Esophagus muscularis mucosa (tissue), 4 donors: ENCODE results near the gene SERPINB10. TPM values are rescaled to one million over a fixed set of nuclear protein-coding genes. Genes with fewer than 3 reads are reported as not detected.

Experiments used
- DNase-seq: peaks from one replicate; pipeline ENCODE4 v3.0.0-alpha.2; 2017; ENCODE audit errors: extremely low spot score
- H3K27ac ChIP-seq, 4 donors: fragments of 200-600 bp; sonication (generic); replicated peaks in 1 of 4; 1 replicate in 3 of 4; 2 replicates in 1 of 4; pipeline ENCODE4 v1.5.1; 2016 to 2019; ENCODE audit warnings: mild to moderate bottlenecking in 1 of 4
- H3K27me3 ChIP-seq, 4 donors: fragments of 200-600 bp; sonication (generic); one replicate each; pipeline versions ENCODE4 v1.5.1 to v1.6.0; 2016 to 2019
- H3K36me3 ChIP-seq, 4 donors: fragments of 200-600 bp; sonication (generic); one replicate each; pipeline ENCODE4 v1.5.1; 2016 to 2019
- H3K4me1 ChIP-seq, 4 donors: fragments of 200-600 bp; sonication (generic); one replicate each; pipeline ENCODE4 v1.5.1; 2016 to 2019
- H3K4me3 ChIP-seq, 4 donors: fragments of 200-600 bp; sonication (generic); 1 replicate in 2 of 4; 2 replicates in 2 of 4; pipeline ENCODE4 v1.5.1; 2016 to 2019; ENCODE audit warnings: mild to moderate bottlenecking in 4 of 4, moderate library complexity in 1 of 4
- H3K9me3 ChIP-seq, 4 donors: fragments of 200-600 bp; sonication (generic); 1 replicate in 3 of 4; 2 replicates in 1 of 4; pipeline ENCODE4 v1.5.1; 2016 to 2019
- CTCF ChIP-seq, 3 experiments: fragments of 200-600 bp in 2 of 3; fragments of 450-650 bp in 1 of 3; sonication (generic) in 2 of 3; IDR thresholded peaks; one replicate each; pipeline ENCODE4 v1.5.1; 2017 to 2019; ENCODE audit warnings: antibody characterized with exemption in 3 of 3, mild to moderate bottlenecking in 2 of 3, moderate library complexity in 1 of 3
- EP300 ChIP-seq: sonication (generic); formaldehyde crosslinking; IDR thresholded peaks from one replicate; pipeline ENCODE4 v1.6.1; 2017; ENCODE audit warnings: antibody characterized with exemption
- POLR2A ChIP-seq: fragments of 450-650 bp; IDR thresholded peaks from one replicate; pipeline ENCODE4 v1.6.1; 2017; ENCODE audit warnings: antibody characterized with exemption, moderate library complexity, mild to moderate bottlenecking, low read depth
- POLR2AphosphoS5 ChIP-seq, 2 donors: sonication (generic); formaldehyde crosslinking; IDR thresholded peaks; one replicate each; pipeline ENCODE4 v1.6.1; 2017; ENCODE audit warnings: antibody characterized with exemption in 2 of 2
- WGBS: methylation state at CpG from one replicate; pipeline ENCODE4 v1.1.5; 2018; 5-methylcytosine and 5-hydroxymethylcytosine counted together
- intact Hi-C: fragments of 100-400 bp; cut with DNase I; formaldehyde crosslinking; loops from one replicate; pipeline ENCODE4 v1.15.1; 2023
- total RNA-seq, 4 donors: library from RNA; depleted of rRNA; stranded (reverse); fragments of >200 nt; gene quantifications; one replicate each; pipeline versions ENCODE4 v1.1.0 to v1.2.1, GENCODE V29; 2016

SERPINB10 gene
- total RNA-seq, 4 donors from 2014 or later = 2.3 TPM; not detected in 3

- no peaks in the 10 kb centered on the region for H3K36me3 ChIP-seq
- H3K9me3 ChIP-seq = no peaks in the 10 kb centered on the region
- no peak for TF ChIP-seq POLR2AphosphoS5 (IDR thresholded peaks at IDR 0.05)
- no peak for TF ChIP-seq POLR2A
- TF ChIP-seq CTCF (IDR thresholded peaks at IDR 0.05) = no peak
- TF ChIP-seq EP300 = no peak
- H3K4me1 ChIP-seq = peaks cover 0 to 10% (median 9%) of the 10 kb centered on the region in 4 donors
- no peak for DNase-seq
- H3K4me3 ChIP-seq = no peak overlapping the region
- WGBS = 68% methylated on average over 4 of the region's 4 CpGs
- H3K27me3 ChIP-seq = peaks cover 0 to 35% (median 3%) of the 10 kb centered on the region in 4 donors
- intact Hi-C loops = no loop called here
- H3K27ac ChIP-seq = no peak overlapping the region
These were observed 43.5 kb downstream of the SERPINB10 start for GRCh38 chr18:63951302-63951705.

- Histone ChIP-seq H3K9me3 (no peaks in the 10 kb centered on the region), H3K4me3 (no peak overlapping the region), H3K36me3 (no peaks in the 10 kb centered on the region), H3K4me1 (peaks cover 0 to 9% (median 8%) of the 10 kb centered on the region in 4 donors), H3K27ac (no peak overlapping the region), H3K27me3 (peaks cover 0 to 21% (median 3%) of the 10 kb centered on the region in 4 donors)
- intact Hi-C loops = no loop called here
- 42% methylated on average over 5 of the region's 5 CpGs for WGBS
- no peak for DNase-seq
- TF ChIP-seq CTCF (IDR thresholded peaks at IDR 0.05) (no peak), POLR2A (no peak), EP300 (no peak), POLR2AphosphoS5 (IDR thresholded peaks at IDR 0.05) (no peak)
These were observed 46.1 kb downstream of the SERPINB10 start for GRCh38 chr18:63953811-63954210.

- Histone ChIP-seq H3K4me1 (no peaks in the 10 kb centered on the region), H3K9me3 (no peaks in the 10 kb centered on the region), H3K4me3 (no peak overlapping the region), H3K27me3 (peaks cover 0 to 21% (median 3%) of the 10 kb centered on the region in 4 donors), H3K36me3 (no peaks in the 10 kb centered on the region), H3K27ac (no peak overlapping the region)
- intact Hi-C loops = no loop called here
- no peak for DNase-seq
- WGBS = 60% methylated on average over 4 of the region's 4 CpGs
- TF ChIP-seq POLR2AphosphoS5 (IDR thresholded peaks at IDR 0.05) (no peak), EP300 (no peak), POLR2A (no peak), CTCF (IDR thresholded peaks at IDR 0.05) (no peak)
These were observed 49.0 kb downstream of the SERPINB10 start for GRCh38 chr18:63956755-63957154.

DNA sequence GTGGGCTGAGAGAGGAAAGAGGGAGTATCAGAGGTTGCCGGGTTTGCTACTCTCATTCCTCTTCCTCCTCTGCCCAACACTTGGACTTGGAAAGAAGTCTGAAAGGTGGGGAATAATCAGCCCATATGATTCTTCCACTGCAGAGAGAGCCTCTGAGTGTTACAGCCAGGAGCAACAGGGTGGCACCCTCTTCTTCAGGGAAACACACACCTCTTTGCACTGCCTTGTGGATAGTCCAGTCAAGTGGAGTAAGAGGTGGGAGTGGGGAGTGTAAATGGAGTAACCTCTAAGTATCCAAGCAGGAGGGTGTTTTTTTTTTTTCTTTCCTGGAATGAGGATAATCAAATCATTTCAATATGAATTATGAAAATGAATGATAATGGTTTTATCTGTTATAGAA, 53.1 kb downstream of the SERPINB10 start:
- no peak for TF ChIP-seq POLR2A
- no peak for TF ChIP-seq EP300
- TF ChIP-seq POLR2AphosphoS5 (IDR thresholded peaks at IDR 0.05) = no peak
- no peak for TF ChIP-seq CTCF (IDR thresholded peaks at IDR 0.05)
- no peaks in the 10 kb centered on the region for H3K36me3 ChIP-seq
- DNase-seq = no peak
- WGBS = 60% methylated on average over 1 of the region's 1 CpG
- intact Hi-C loops = no loop called here
- H3K4me1 ChIP-seq = peaks cover 0 to 3% (median 0%) of the 10 kb centered on the region in 4 donors
- H3K9me3 ChIP-seq = no peaks in the 10 kb centered on the region
- no peak overlapping the region for H3K27ac ChIP-seq
- peaks cover 0 to 21% (median 1%) of the 10 kb centered on the region in 4 donors for H3K27me3 ChIP-seq
- no peak overlapping the region for H3K4me3 ChIP-seq

GRCh38 chr18:63961435-63961980, 53.8 kb downstream of the SERPINB10 start:
- intact Hi-C loops = no loop called here
- Histone ChIP-seq H3K4me3 (no peak overlapping the region), H3K9me3 (no peaks in the 10 kb centered on the region), H3K27ac (no peak overlapping the region), H3K4me1 (peaks cover 0 to 3% (median 0%) of the 10 kb centered on the region in 4 donors), H3K27me3 (peaks cover 0 to 16% (median 0%) of the 10 kb centered on the region in 4 donors), H3K36me3 (no peaks in the 10 kb centered on the region)
- TF ChIP-seq EP300 = no peak
- no peak for TF ChIP-seq POLR2AphosphoS5 (IDR thresholded peaks at IDR 0.05)
- TF ChIP-seq CTCF (IDR thresholded peaks at IDR 0.05) = no peak
- TF ChIP-seq POLR2A = no peak
- 66% methylated on average over 5 of the region's 5 CpGs for WGBS
- no peak for DNase-seq
